B cell (primary cell): ENCODE data around the gene ZIC3.

Experiments used
- CTCF ChIP-seq: fragments of 200-600 bp; IDR thresholded peaks from one replicate; pipeline ENCODE4 v1.8.0; 2022; ENCODE audit warnings: antibody characterized with exemption, mild to moderate bottlenecking
- EZH2 ChIP-seq: IDR thresholded peaks from 2 replicates; pipeline ENCODE4 v1.6.1; 2012; ENCODE audit warnings: borderline replicate concordance, low read depth, mild to moderate bottlenecking, moderate library complexity, low read length; ENCODE audit not compliant: insufficient read depth, poor library complexity, severe bottlenecking

- TF ChIP-seq CTCF (no peak), EZH2 (no peak)
Observed at GRCh38 chrX:137566746-137567679, 1.1 kb downstream of the ZIC3 start.
